ENCODE results near the gene SYNJ2. TPM values are rescaled to one million over a fixed set of nuclear protein-coding genes. Genes with fewer than 3 reads are reported as not detected.
A peak's percentile ranks its signal among the peaks of the same experiment; 100 is the strongest.

The SYNJ2 gene
- total and polyA plus RNA-seq, 2 of the 4 experiments (the other 2 are of a cell fraction), result 40.8 to 45.2 TPM

GRCh38 chr6:158026054-158026900 is 44.6 kb downstream of the SYNJ2 start:
- BruUV-seq (replicated peaks), result no TSS peak
- Histone ChIP-seq H3K9me3 (ENCODE audit: control insufficient read depth, insufficient read depth, low read length) (no peaks in the 10 kb centered on the region), H3K79me1 (ENCODE audit: low read depth in 1 of 2, low read length in 2 of 2) (peaks cover 22 to 87% of the 10 kb centered on the region in 2 experiments; a peak in 3 of 4 replicates), H3K56ac (ENCODE audit: extremely low read depth, insufficient read depth, low read length) (peak overlapping the region; percentile 92), H4K91ac (ENCODE audit: insufficient read depth, low read depth, low read length) (peak overlapping the region; percentile 78), H2BK20ac (ENCODE audit: low read depth, low read length) (peak overlapping the region; percentile 95), H2BK120ac (ENCODE audit: low read depth, low read length) (peak overlapping the region; percentile 97), H3K23ac (ENCODE audit: low read depth, low read length) (peak overlapping the region; percentile 93), H3K18ac (ENCODE audit: low read depth, low read length) (peak overlapping the region; percentile 66), H3K27ac (ENCODE audit: insufficient read depth, low read length) (peak overlapping the region; percentile 93), H4K8ac (ENCODE audit: low read depth in 2 of 2, low read length in 2 of 2) (peak overlapping the region; percentile 64 to 91), H2BK15ac (ENCODE audit: low read depth, low read length) (peak overlapping the region; percentile 82), H3K4ac (ENCODE audit: low read depth, low read length) (peak overlapping the region; percentile 98), H3K9me1 (ENCODE audit: insufficient read depth, low read length) (peaks cover 24% of the 10 kb centered on the region), H4K20me1 (ENCODE audit: insufficient read depth, low read length) (no peaks in the 10 kb centered on the region), H3K4me2 (ENCODE audit: low read depth, low read length) (peak overlapping the region; percentile 41), H3K9ac (ENCODE audit: low read depth, low read length) (peak overlapping the region; percentile 45), H3K4me1 (ENCODE audit: control insufficient read depth, insufficient read depth, low read length) (peaks cover 36% of the 10 kb centered on the region), H4K5ac (ENCODE audit: low read depth, low read length) (peak overlapping the region; percentile 80), H3K4me3 (ENCODE audit: insufficient read depth, low read depth, low read length) (no peak overlapping the region), H2AK5ac (ENCODE audit: low read depth, low read length) (peak overlapping the region; percentile 99), H3K27me3 (ENCODE audit: control insufficient read depth, insufficient read depth, low read length) (no peaks in the 10 kb centered on the region), H2AFZ (replicated peaks; ENCODE audit: low read length, poor library complexity) (peak overlapping the region; percentile 85), H3K14ac (replicated peaks; ENCODE audit: low read depth, low read length) (peak overlapping the region; percentile 84), H2AK9ac (replicated peaks; ENCODE audit: low read depth, low read length, poor library complexity) (peak overlapping the region; percentile 99), H2BK5ac (ENCODE audit: low read depth, low read length, poor library complexity, severe bottlenecking) (peak overlapping the region; percentile 98), H3K36me3 (ENCODE audit: control insufficient read depth, insufficient read depth, low read length) (peaks cover 11% of the 10 kb centered on the region)
- ChIA-PET CTCF (interaction anchor here (0.5 to 1.2 kb wide), 7 partner anchors 10 to 88 kb away, joined by 3 to 5 read pairs (median 3); no protein-coding TSS in a partner anchor), POLR2A (ENCODE audit: unreplicated experiment) (interaction anchor here (0.6 kb wide), 1 partner anchor 45 kb away, joined by 3 read pairs; no protein-coding TSS in a partner anchor)
- in situ Hi-C loops (cut with MboI; ENCODE audit: low sequenced_read_pairs) (no loop called here), intact Hi-C loops (cut with micrococcal nuclease) (loop anchor here (2.0 kb wide), 1 partner anchor 15 kb away; no protein-coding TSS in a partner anchor), dilution Hi-C loops (cut with HindIII; ENCODE audit: low sequenced_read_pairs, unreplicated experiment) (no loop called here)
- peak; percentile 99 for DNase-seq
- 0% methylated on average over 5 of the region's 21 CpGs; no CpG with 5 or more reads in 1 of the 2 experiments for WGBS, 2 experiments (ENCODE audit: extremely low coverage in 2 of 2, insufficient read length in 1 of 2)
- peak; percentile 70 for ATAC-seq (ENCODE audit: low read depth)
- peak; percentile 3; the same call in 1 of the 2 replicates for TF ChIP-seq SMC3 (IDR thresholded peaks at IDR 0.05; ENCODE audit: low read depth, low read length)
- TF ChIP-seq CTCF (conservative IDR thresholded peaks at IDR 0.05; ENCODE audit: low read depth, low read length), result peak; percentile 42
- TF ChIP-seq MAZ (IDR thresholded peaks at IDR 0.05; ENCODE audit: borderline replicate concordance, low read depth, low read length), result peak; percentile 92
- peak; percentile 81 for TF ChIP-seq FOS (IDR thresholded peaks at IDR 0.05; ENCODE audit: low read depth, low read length)
- TF ChIP-seq RCOR1 (IDR thresholded peaks at IDR 0.05; ENCODE audit: insufficient replicate concordance, low read length), result no peak
- no peak for TF ChIP-seq MXI1 (IDR thresholded peaks at IDR 0.05; ENCODE audit: borderline replicate concordance, low read depth, low read length)
- TF ChIP-seq RFX5 (IDR thresholded peaks at IDR 0.05; ENCODE audit: low read depth, low read length), result no peak
- peak; percentile 3; the same call in 1 of the 2 replicates for TF ChIP-seq RAD21 (IDR thresholded peaks at IDR 0.05; ENCODE audit: low read length)
- peak; percentile 67 for TF ChIP-seq MAFK (IDR thresholded peaks at IDR 0.05; ENCODE audit: low read depth, low read length)
- no peak; the same call in 1 of the 2 replicates for TF ChIP-seq CHD1 (IDR thresholded peaks at IDR 0.05; ENCODE audit: low read depth, low read length)
- no peak for TF ChIP-seq ELK1 (IDR thresholded peaks at IDR 0.05; ENCODE audit: borderline replicate concordance, low read depth, low read length)
- peak; percentile 47; the same call in 1 of the 2 replicates for TF ChIP-seq BHLHE40 (IDR thresholded peaks at IDR 0.05; ENCODE audit: low read depth, low read length)
- peak; percentile 48 for TF ChIP-seq CEBPB (IDR thresholded peaks at IDR 0.05; ENCODE audit: low read depth, low read length)
- no peak for TF ChIP-seq NFE2L2 (IDR thresholded peaks at IDR 0.05; ENCODE audit: low read depth, low read length)
